Measurements from ENCODE around the gene HSPA12B.

GRCh38 chr20:3728354-3728753 lies 4.1 kb upstream of the HSPA12B start:
- no peak for TF ChIP-seq ARNT (IDR thresholded peaks at IDR 0.05)
- TF ChIP-seq, protein P1, sequence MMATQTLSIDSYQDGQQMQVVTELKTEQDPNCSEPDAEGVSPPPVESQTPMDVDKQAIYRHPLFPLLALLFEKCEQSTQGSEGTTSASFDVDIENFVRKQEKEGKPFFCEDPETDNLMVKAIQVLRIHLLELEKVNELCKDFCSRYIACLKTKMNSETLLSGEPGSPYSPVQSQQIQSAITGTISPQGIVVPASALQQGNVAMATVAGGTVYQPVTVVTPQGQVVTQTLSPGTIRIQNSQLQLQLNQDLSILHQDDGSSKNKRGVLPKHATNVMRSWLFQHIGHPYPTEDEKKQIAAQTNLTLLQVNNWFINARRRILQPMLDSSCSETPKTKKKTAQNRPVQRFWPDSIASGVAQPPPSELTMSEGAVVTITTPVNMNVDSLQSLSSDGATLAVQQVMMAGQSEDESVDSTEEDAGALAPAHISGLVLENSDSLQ (IDR thresholded peaks at IDR 0.05): no peak
- no peak for TF ChIP-seq FOXA1 (IDR thresholded peaks at IDR 0.05)
- no peak for TF ChIP-seq NFRKB (IDR thresholded peaks at IDR 0.05)
- no peak for TF ChIP-seq CTBP1 (IDR thresholded peaks at IDR 0.05; ENCODE audit: borderline replicate concordance)
- TF ChIP-seq FOXK2 (IDR thresholded peaks at IDR 0.05): no peak
- no peak for TF ChIP-seq FOXM1 (IDR thresholded peaks at IDR 0.05; ENCODE audit: borderline replicate concordance)
